ENCODE data around the gene VGLL4. TPM values are rescaled to one million over a fixed set of nuclear protein-coding genes. Genes with fewer than 3 reads are reported as not detected.

Gene VGLL4
- total RNA-seq, 1 donor from 2014 or later = 111 TPM

DNA sequence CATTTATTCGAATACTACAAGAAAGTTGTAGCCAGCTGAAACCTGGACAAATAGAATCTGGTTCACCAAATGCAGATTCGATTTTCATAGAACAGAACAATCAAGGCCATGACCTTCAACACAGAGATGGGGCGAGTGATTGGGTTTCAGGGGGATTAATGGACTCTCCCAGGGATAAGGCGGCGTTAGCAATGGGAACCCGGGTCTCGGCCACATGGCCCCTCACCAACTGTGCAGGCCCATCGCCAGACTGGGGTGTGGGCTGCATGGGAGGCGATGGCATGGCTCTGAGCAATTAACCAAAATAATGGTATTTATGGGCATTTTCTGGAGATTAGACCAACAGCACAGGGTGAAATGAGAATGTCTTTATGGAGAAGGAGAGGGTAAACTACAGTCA, 34.2 kb downstream of the VGLL4 start:
- TF ChIP-seq, protein P1, sequence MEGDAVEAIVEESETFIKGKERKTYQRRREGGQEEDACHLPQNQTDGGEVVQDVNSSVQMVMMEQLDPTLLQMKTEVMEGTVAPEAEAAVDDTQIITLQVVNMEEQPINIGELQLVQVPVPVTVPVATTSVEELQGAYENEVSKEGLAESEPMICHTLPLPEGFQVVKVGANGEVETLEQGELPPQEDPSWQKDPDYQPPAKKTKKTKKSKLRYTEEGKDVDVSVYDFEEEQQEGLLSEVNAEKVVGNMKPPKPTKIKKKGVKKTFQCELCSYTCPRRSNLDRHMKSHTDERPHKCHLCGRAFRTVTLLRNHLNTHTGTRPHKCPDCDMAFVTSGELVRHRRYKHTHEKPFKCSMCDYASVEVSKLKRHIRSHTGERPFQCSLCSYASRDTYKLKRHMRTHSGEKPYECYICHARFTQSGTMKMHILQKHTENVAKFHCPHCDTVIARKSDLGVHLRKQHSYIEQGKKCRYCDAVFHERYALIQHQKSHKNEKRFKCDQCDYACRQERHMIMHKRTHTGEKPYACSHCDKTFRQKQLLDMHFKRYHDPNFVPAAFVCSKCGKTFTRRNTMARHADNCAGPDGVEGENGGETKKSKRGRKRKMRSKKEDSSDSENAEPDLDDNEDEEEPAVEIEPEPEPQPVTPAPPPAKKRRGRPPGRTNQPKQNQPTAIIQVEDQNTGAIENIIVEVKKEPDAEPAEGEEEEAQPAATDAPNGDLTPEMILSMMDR (conservative IDR thresholded peaks at IDR 0.05) = no peak
- Mint-ChIP-seq H3K9me3 (no peaks in the 10 kb centered on the region), H3K27ac (peak overlapping the region; percentile 75), H3K36me3 (peaks cover 26% of the 10 kb centered on the region), H3K4me1 (ENCODE audit: unreplicated experiment) (peaks cover 91% of the 10 kb centered on the region), H3K27me3 (no peaks in the 10 kb centered on the region), H3K4me3 (peak overlapping the region; percentile 81)
- DNase-seq (ENCODE audit: extremely low spot score, unreplicated experiment) = no peak

DNA sequence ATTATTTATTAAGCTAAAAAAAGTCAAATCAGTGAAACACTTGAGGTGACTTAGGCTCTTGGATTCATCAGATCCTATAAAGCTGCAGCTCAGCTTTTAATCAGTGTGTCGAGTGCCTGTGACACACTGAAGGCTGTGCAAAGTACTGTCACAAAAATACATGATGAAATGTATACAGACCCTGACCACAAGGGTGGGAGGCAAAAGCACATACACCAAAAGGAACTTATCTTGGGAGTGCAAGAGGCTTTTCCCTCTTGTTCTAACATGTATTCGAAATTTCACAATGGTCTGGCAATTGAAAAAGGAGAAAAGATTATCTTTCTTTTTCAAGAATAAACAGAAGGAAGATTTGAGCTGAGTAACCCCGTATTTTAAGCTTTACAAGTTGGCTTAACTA, 35.9 kb downstream of the VGLL4 start:
- TF ChIP-seq, protein P1 (conservative IDR thresholded peaks at IDR 0.05) = peak; percentile 31
- peaks cover 26% of the 10 kb centered on the region for H3K36me3 Mint-ChIP-seq
- peaks cover 93% of the 10 kb centered on the region for H3K4me1 Mint-ChIP-seq (ENCODE audit: unreplicated experiment)
- no peak overlapping the region for H3K4me3 Mint-ChIP-seq
- DNase-seq (ENCODE audit: extremely low spot score, unreplicated experiment) = no peak
- no peaks in the 10 kb centered on the region for H3K9me3 Mint-ChIP-seq
- H3K27ac Mint-ChIP-seq = no peak overlapping the region
- no peaks in the 10 kb centered on the region for H3K27me3 Mint-ChIP-seq

DNA sequence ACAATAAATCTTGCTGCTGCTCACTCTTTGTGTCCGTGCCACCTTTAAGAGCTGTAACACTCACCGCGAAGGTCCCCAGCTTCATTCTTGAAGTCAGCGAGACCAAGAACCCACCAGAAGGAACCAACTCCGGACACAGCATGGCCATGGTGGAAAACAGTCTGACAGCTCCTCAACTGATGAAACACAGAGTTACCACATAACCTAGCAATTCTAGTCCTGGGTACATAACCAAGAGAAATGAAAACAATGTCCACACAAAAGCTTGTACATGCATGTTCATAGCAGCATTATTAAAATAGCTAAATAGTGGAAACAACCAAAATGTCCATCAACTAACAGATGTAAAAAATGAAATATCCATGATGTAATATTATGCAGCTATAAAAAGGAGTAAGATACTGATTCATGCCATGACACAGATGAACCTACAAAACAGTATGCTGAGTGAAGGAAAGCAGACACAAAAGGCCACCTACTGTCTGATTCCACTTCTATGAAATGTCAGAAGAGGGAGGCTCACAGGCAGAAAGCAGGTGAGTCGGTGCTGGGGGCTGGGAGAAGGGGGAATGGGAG, 36.8 kb downstream of the VGLL4 start:
- H3K9me3 Mint-ChIP-seq = no peaks in the 10 kb centered on the region
- peaks cover 93% of the 10 kb centered on the region for H3K4me1 Mint-ChIP-seq (ENCODE audit: unreplicated experiment)
- no peak for DNase-seq (ENCODE audit: extremely low spot score, unreplicated experiment)
- H3K27ac Mint-ChIP-seq = peak overlapping the region; percentile 62
- TF ChIP-seq, protein P1 (conservative IDR thresholded peaks at IDR 0.05) = no peak
- no peak overlapping the region for H3K4me3 Mint-ChIP-seq
- H3K27me3 Mint-ChIP-seq = no peaks in the 10 kb centered on the region
- peaks cover 26% of the 10 kb centered on the region for H3K36me3 Mint-ChIP-seq

DNA sequence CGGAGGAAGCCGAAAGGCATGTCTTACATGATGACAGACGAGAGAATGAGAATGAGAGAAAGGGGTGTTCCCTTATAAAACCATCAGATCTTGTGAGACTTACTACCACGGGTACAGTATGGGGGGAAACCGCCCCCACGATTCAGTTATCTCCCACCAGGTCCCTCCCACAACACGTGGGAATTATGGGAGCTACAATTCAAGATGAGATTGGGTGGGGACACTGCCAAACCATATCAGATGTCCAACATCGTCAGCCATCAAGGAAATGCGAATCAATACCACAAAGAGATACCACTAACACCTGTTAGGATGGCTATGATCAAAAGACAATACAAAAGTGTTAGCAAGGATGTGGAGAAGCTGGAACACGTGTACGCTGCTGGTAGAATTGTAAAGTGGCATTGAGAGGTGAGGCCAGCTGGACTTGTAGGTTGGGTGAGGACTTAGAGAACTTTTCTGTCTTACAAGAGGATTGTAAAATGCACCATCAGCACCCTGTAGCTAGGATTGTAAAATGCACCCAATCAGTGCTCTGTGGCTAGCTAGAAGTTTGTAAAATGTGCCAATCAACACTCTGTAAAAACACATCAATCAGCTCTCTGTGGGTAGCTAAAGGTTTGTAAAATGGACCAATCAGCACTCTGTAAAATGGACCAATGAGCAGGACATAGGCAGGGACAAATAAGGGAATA, 37.5 kb downstream of the VGLL4 start:
- H3K27me3 Mint-ChIP-seq = no peaks in the 10 kb centered on the region
- no peaks in the 10 kb centered on the region for H3K9me3 Mint-ChIP-seq

DNA sequence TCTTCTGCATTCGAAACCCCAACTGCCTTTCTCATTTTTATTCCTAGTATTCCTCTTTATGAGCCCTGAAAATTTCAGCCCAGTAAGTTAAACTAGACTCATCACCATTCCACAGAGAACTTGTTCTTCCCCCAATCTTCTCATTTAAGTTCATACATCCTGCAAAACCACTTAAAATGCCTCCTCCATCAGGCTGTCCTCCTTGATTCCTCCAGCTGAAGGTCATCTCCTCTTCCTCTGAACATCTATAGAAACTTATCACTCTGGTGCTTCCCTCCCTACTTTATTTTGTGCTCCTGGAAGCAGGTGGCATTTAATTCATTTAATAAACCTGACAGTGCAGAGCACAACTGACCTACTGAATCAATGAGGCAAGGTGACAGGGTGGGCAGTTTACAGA, 38.3 kb downstream of the VGLL4 start:
- Mint-ChIP-seq H3K36me3 (peaks cover 32% of the 10 kb centered on the region), H3K27me3 (no peaks in the 10 kb centered on the region), H3K4me3 (peak overlapping the region; percentile 44), H3K4me1 (ENCODE audit: unreplicated experiment) (peaks cover 92% of the 10 kb centered on the region), H3K9me3 (no peaks in the 10 kb centered on the region), H3K27ac (peak overlapping the region; percentile 22)
- DNase-seq (ENCODE audit: extremely low spot score, unreplicated experiment) = no peak
- TF ChIP-seq, protein P1 (conservative IDR thresholded peaks at IDR 0.05) = no peak

More for the DNA sequence above, 37.5 kb downstream of the VGLL4 start:
- Mint-ChIP-seq H3K36me3 (peaks cover 29% of the 10 kb centered on the region), H3K4me3 (peak overlapping the region; percentile 46), H3K4me1 (ENCODE audit: unreplicated experiment) (peaks cover 92% of the 10 kb centered on the region), H3K27ac (peak overlapping the region; percentile 63)
- TF ChIP-seq, protein P1 (conservative IDR thresholded peaks at IDR 0.05) = no peak
- DNase-seq (ENCODE audit: extremely low spot score, unreplicated experiment) = no peak
